HG03571 (cell line): Measurements from ENCODE around the gene MTHFS.
"Not testable (repeated sequence)": the region's sequence is repeated elsewhere in the genome, so short reads cannot be mapped to it uniquely, and the experiment has no call there.

Experiments used
- ATAC-seq: cut with Tn5 transposase; IDR thresholded peaks from one replicate; pipeline ENCODE4 v1.9.1; 2021; ENCODE audit not compliant: unreplicated experiment

The MTHFS gene

GRCh38 chr15:79896634-79897379, at the start of gene MTHFS:
MTHFS (minus strand) TSS chr15:79897014; CDS start chr15:79896988, 26 bp downstream.
- peak; percentile 68 for ATAC-seq

GRCh38 chr15:79944622-79945021, 47.8 kb upstream of the MTHFS start:
- ATAC-seq, result no peak

GRCh38 chr15:79943820-79944219, 47.0 kb upstream of the MTHFS start:
- peak; percentile 83 for ATAC-seq

- no peak for ATAC-seq
Observed at GRCh38 chr15:79942741-79943481, 46.1 kb upstream of the MTHFS start.

- no peak for ATAC-seq
Observed at GRCh38 chr15:79939399-79939798, 42.6 kb upstream of the MTHFS start.

GRCh38 chr15:79938143-79938542, 41.3 kb upstream of the MTHFS start:
- ATAC-seq, result no peak

- ATAC-seq, result not testable (repeated sequence)
Observed at GRCh38 chr15:79935556-79936201, 38.9 kb upstream of the MTHFS start.

- no peak for ATAC-seq
Observed at GRCh38 chr15:79933231-79933630, 36.4 kb upstream of the MTHFS start.

GRCh38 chr15:79932447-79932846, 35.6 kb upstream of the MTHFS start:
- no peak for ATAC-seq

- no peak for ATAC-seq
Observed at GRCh38 chr15:79930516-79930915, 33.7 kb upstream of the MTHFS start.

GRCh38 chr15:79929412-79929811, 32.6 kb upstream of the MTHFS start:
- ATAC-seq, result no peak

- ATAC-seq, result not testable (repeated sequence)
Observed at GRCh38 chr15:79926116-79926515, 29.3 kb upstream of the MTHFS start.

- ATAC-seq, result no peak
Observed at GRCh38 chr15:79924379-79924778, 27.6 kb upstream of the MTHFS start.

GRCh38 chr15:79923515-79924169, 26.8 kb upstream of the MTHFS start:
- peak; percentile 94 for ATAC-seq

GRCh38 chr15:79923079-79923514, 26.3 kb upstream of the MTHFS start:
- ATAC-seq, result peak; percentile 40

- no peak for ATAC-seq
Observed at GRCh38 chr15:79922512-79923078, 25.8 kb upstream of the MTHFS start.

- ATAC-seq, result no peak
Observed at GRCh38 chr15:79919749-79920511, 23.1 kb upstream of the MTHFS start.

GRCh38 chr15:79919090-79919748, 22.4 kb upstream of the MTHFS start:
- no peak for ATAC-seq

- no peak for ATAC-seq
Observed at GRCh38 chr15:79918278-79918677, 21.5 kb upstream of the MTHFS start.
